ENCODE data around the gene SLC18B1. TPM values are rescaled to one million over a fixed set of nuclear protein-coding genes. Genes with fewer than 3 reads are reported as not detected.

The SLC18B1 gene
- total and polyA plus RNA-seq, 2 of the 8 experiments (the other 6 are each of a cell fraction or from before 2014, with no cell fraction given): 17.2 to 23.4 TPM

DNA sequence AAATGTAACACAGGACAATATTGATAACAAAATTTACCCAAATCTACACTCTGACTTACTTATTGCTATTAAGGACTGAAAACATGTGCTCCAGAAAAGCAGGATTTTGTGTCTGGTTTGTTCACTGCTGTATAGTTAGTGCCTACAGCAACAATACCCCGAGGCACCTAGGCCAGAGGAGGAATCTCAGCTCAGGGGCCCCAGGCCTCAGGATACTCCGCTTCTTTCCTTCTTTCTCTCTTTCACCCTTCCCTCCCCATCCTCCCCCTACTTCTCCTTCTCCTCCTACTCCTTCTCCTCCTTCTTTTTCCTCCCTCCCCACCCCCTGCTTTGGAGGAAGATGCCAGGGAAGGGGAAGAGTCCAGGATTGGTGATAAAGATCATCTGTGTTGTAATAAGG, 39.7 kb downstream of the SLC18B1 start:
- no peak overlapping the region for H4K8ac ChIP-seq (ENCODE audit: extremely low read depth, insufficient read depth, low read length)
- H3K36me3 ChIP-seq (ENCODE audit: control insufficient read depth in 2 of 4, insufficient read depth in 4 of 4, low read length in 3 of 4): no peaks in the 10 kb centered on the region
- no peak overlapping the region for H3K4me2 ChIP-seq (ENCODE audit: insufficient read depth in 1 of 2, low read depth in 2 of 2, low read length in 2 of 2)
- no peak overlapping the region for H3K14ac ChIP-seq (ENCODE audit: insufficient read length)
- no peak overlapping the region for H3K18ac ChIP-seq (ENCODE audit: extremely low read depth, low read length)
- H4K20me1 ChIP-seq (replicated peaks in 1 of 2; ENCODE audit: control insufficient read depth in 1 of 2, insufficient read depth in 2 of 2, low read length in 2 of 2): no peaks in the 10 kb centered on the region
- FAIRE-seq (no peak), DNase-seq (ENCODE audit: low read depth in 1 of 2, low spot score in 2 of 2) (no peak)
- no peaks in the 10 kb centered on the region for H3K23me2 ChIP-seq (ENCODE audit: low read depth, low read length)
- no peak overlapping the region for H4K5ac ChIP-seq (ENCODE audit: insufficient read length, low read depth, low read length)
- ChIA-PET CTCF (ENCODE audit: partially characterized antibody) (interaction anchor here (0.9 to 1.7 kb wide), 3 partner anchors 10 to 25 kb away, joined by 3 to 6 read pairs (median 4); no protein-coding TSS in a partner anchor), POLR2A (ENCODE audit: partially characterized antibody) (no interaction called here)
- no peak overlapping the region for H2BK20ac ChIP-seq (ENCODE audit: low read length)
- no peak overlapping the region for H2BK12ac ChIP-seq (ENCODE audit: low read depth, low read length)
- H2BK15ac ChIP-seq (ENCODE audit: low read length): no peak overlapping the region
- no peak overlapping the region for H3K56ac ChIP-seq (replicated peaks; ENCODE audit: insufficient read length, low read depth, low read length)
- H4K91ac ChIP-seq (replicated peaks; ENCODE audit: insufficient read length, low read length): no peak overlapping the region
- H3K79me1 ChIP-seq (ENCODE audit: low read depth, low read length): no peaks in the 10 kb centered on the region
- no peak overlapping the region for H2BK5ac ChIP-seq (ENCODE audit: low read depth, low read length)
- H3K4ac ChIP-seq (replicated peaks; ENCODE audit: insufficient read length, low read depth, low read length): no peak overlapping the region
- H3K9ac ChIP-seq (replicated peaks in 1 of 4; ENCODE audit: extremely low read depth in 1 of 4, low read depth in 3 of 4, low read length in 3 of 4): no peak overlapping the region
- H3K9me3 ChIP-seq (ENCODE audit: insufficient read depth in 2 of 2, low read depth in 1 of 2, low read length in 1 of 2): no peaks in the 10 kb centered on the region
- no peak overlapping the region for H2AK5ac ChIP-seq (ENCODE audit: low read depth, low read length)
- H2BK120ac ChIP-seq (replicated peaks; ENCODE audit: low read depth, low read length): no peak overlapping the region
- no peak for TF ChIP-seq TAF7 (optimal IDR thresholded peaks at IDR 0.05; ENCODE audit: borderline replicate concordance, low read depth, low read length)
- no peak for TF ChIP-seq BRCA1 (IDR thresholded peaks at IDR 0.05; ENCODE audit: low read depth, low read length)
- TF ChIP-seq TEAD4 (IDR thresholded peaks at IDR 0.05; ENCODE audit: low read depth, low read length): no peak
- TF ChIP-seq BCL11A (IDR thresholded peaks at IDR 0.05; ENCODE audit: low read depth in 2 of 2, low read length in 2 of 2): no peak
- TF ChIP-seq, protein P1, sequence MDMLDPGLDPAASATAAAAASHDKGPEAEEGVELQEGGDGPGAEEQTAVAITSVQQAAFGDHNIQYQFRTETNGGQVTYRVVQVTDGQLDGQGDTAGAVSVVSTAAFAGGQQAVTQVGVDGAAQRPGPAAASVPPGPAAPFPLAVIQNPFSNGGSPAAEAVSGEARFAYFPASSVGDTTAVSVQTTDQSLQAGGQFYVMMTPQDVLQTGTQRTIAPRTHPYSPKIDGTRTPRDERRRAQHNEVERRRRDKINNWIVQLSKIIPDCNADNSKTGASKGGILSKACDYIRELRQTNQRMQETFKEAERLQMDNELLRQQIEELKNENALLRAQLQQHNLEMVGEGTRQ (IDR thresholded peaks at IDR 0.05; ENCODE audit: low read length): no peak
- no peak for TF ChIP-seq RNF2 (IDR thresholded peaks at IDR 0.05; ENCODE audit: borderline replicate concordance, low read depth, low read length, missing control alignments, poor library complexity, severe bottlenecking)
- TF ChIP-seq, protein P2, sequence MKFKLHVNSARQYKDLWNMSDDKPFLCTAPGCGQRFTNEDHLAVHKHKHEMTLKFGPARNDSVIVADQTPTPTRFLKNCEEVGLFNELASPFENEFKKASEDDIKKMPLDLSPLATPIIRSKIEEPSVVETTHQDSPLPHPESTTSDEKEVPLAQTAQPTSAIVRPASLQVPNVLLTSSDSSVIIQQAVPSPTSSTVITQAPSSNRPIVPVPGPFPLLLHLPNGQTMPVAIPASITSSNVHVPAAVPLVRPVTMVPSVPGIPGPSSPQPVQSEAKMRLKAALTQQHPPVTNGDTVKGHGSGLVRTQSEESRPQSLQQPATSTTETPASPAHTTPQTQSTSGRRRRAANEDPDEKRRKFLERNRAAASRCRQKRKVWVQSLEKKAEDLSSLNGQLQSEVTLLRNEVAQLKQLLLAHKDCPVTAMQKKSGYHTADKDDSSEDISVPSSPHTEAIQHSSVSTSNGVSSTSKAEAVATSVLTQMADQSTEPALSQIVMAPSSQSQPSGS (IDR thresholded peaks at IDR 0.05; ENCODE audit: low read length): no peak
- TF ChIP-seq RXRA (IDR thresholded peaks at IDR 0.05; ENCODE audit: insufficient read depth, low read depth, low read length): no peak
- no peak overlapping the region for H3K27ac ChIP-seq (ENCODE audit: low read depth, low read length)
- no peaks in the 10 kb centered on the region for H3K27me3 ChIP-seq (replicated peaks in 1 of 4; ENCODE audit: control insufficient read depth in 3 of 4, extremely low read depth in 1 of 4, insufficient read depth in 3 of 4, low read length in 3 of 4)
- 100% methylated on average over 2 of the region's 2 CpGs; no CpG with 5 or more reads in 1 of the 2 experiments for WGBS, 2 experiments (ENCODE audit: extremely low coverage in 1 of 2, insufficient coverage in 1 of 2, insufficient read length in 1 of 2, insufficient replicate concordance in 2 of 2, low coverage in 1 of 2, low lambda C conversion rate in 2 of 2, missing lambda C conversion rate in 1 of 2)
- no peaks in the 10 kb centered on the region for H3K79me2 ChIP-seq (ENCODE audit: control insufficient read depth in 1 of 2, insufficient read depth in 2 of 2, low read length in 2 of 2)
- H3K23ac ChIP-seq (ENCODE audit: insufficient read length): no peak overlapping the region
- H3K4me1 ChIP-seq (replicated peaks in 1 of 4; ENCODE audit: control insufficient read depth in 3 of 4, insufficient read depth in 4 of 4, low read length in 3 of 4): no peaks in the 10 kb centered on the region
- no peak overlapping the region for H2AFZ ChIP-seq (ENCODE audit: low read length)
- no peak overlapping the region for H3K4me3 ChIP-seq (ENCODE audit: extremely low read depth in 1 of 4, insufficient read depth in 2 of 4, low read depth in 3 of 4, low read length in 4 of 4)

Measured in H1 (cell line).